GM20431 (cell line): ENCODE results near the gene MYO18B.

Experiments used
- in situ Hi-C: fragments of 300-500 bp; cut with MseI, MboI; formaldehyde crosslinking; loops from one replicate; pipeline ENCODE4 v1.15.0; 2020; ENCODE audit warnings: low sequenced_read_pairs; ENCODE audit not compliant: unreplicated experiment

The MYO18B gene

GRCh38 chr22:25837288-25837900, 95.4 kb downstream of the MYO18B start:
- in situ Hi-C loops: no loop called here

GRCh38 chr22:25838960-25839741, 97.2 kb downstream of the MYO18B start:
- in situ Hi-C loops: no loop called here

- in situ Hi-C loops: no loop called here
Measured at GRCh38 chr22:25839755-25840154, 97.8 kb downstream of the MYO18B start.

GRCh38 chr22:25840167-25840566, 98.2 kb downstream of the MYO18B start:
- in situ Hi-C loops: no loop called here

GRCh38 chr22:25840891-25841290, 98.9 kb downstream of the MYO18B start:
- in situ Hi-C loops: no loop called here

- in situ Hi-C loops: no loop called here
Measured at GRCh38 chr22:25841775-25842174, 99.8 kb downstream of the MYO18B start.

- in situ Hi-C loops: no loop called here
Measured at GRCh38 chr22:25843660-25844405, 101.8 kb downstream of the MYO18B start.

- in situ Hi-C loops: no loop called here
Measured at GRCh38 chr22:25844601-25845000, 102.6 kb downstream of the MYO18B start.

- in situ Hi-C loops: no loop called here
Measured at GRCh38 chr22:25845985-25846745, 104.2 kb downstream of the MYO18B start.

GRCh38 chr22:25847451-25847850, 105.5 kb downstream of the MYO18B start:
- in situ Hi-C loops: no loop called here

- in situ Hi-C loops: no loop called here
Measured at GRCh38 chr22:25848954-25849353, 107.0 kb downstream of the MYO18B start.

GRCh38 chr22:25849522-25849921, 107.5 kb downstream of the MYO18B start:
- in situ Hi-C loops: no loop called here

- in situ Hi-C loops: no loop called here
Measured at GRCh38 chr22:25852223-25852622, 110.2 kb downstream of the MYO18B start.

- in situ Hi-C loops: no loop called here
Measured at GRCh38 chr22:25853078-25853477, 111.1 kb downstream of the MYO18B start.

- in situ Hi-C loops: no loop called here
Measured at GRCh38 chr22:25853501-25854284, 111.7 kb downstream of the MYO18B start.

GRCh38 chr22:25869771-25870170, 127.8 kb downstream of the MYO18B start:
- in situ Hi-C loops: no loop called here

GRCh38 chr22:25874327-25874726, 132.3 kb downstream of the MYO18B start:
- in situ Hi-C loops: no loop called here

GRCh38 chr22:25875461-25875860, 133.5 kb downstream of the MYO18B start:
- in situ Hi-C loops: loop anchor here (25.0 kb wide), 1 partner anchor 462 kb away; no protein-coding TSS in a partner anchor

GRCh38 chr22:25876871-25877270, 134.9 kb downstream of the MYO18B start:
- in situ Hi-C loops: loop anchor here (25.0 kb wide), 1 partner anchor 460 kb away; no protein-coding TSS in a partner anchor
